HL-60 (cell line): ENCODE measurements around the gene CD300LF.

Source experiments
- CTCF ChIP-seq: IDR thresholded peaks from one replicate; pipeline ENCODE4 v1.5.1; 2011; ENCODE audit warnings: low read length, control low read depth, inconsistent platforms; ENCODE audit not compliant: insufficient read depth
- POLR2AphosphoS5 ChIP-seq: IDR thresholded peaks from 2 replicates; pipeline ENCODE4 v1.6.1; 2012; ENCODE audit warnings: low read depth
- REST ChIP-seq: IDR thresholded peaks from 2 replicates; pipeline ENCODE4 v1.6.1; 2012; ENCODE audit warnings: low read depth; ENCODE audit not compliant: insufficient replicate concordance

- TF ChIP-seq CTCF = no peak
- no peak for TF ChIP-seq REST
- TF ChIP-seq POLR2AphosphoS5 = no peak
Observed at GRCh38 chr17:74746376-74746775, 33.7 kb upstream of the CD300LF start.
